Neuron (in vitro differentiated cells): Measurements from ENCODE around the gene PTPRN2.
"Not testable (repeated sequence)": the region's sequence is repeated elsewhere in the genome, so short reads cannot be mapped to it uniquely, and the experiment has no call there.

Experiments used
- H2AFZ ChIP-seq: one replicate; pipeline ENCODE4 v1.6.1; 2013; ENCODE audit warnings: low read depth, mild to moderate bottlenecking, inconsistent platforms, low read length, moderate library complexity
- H3K27me3 ChIP-seq: one replicate; pipeline ENCODE4 v1.6.1; 2013; ENCODE audit warnings: low read length; ENCODE audit not compliant: insufficient read depth
- H3K36me3 ChIP-seq: one replicate; pipeline ENCODE4 v1.6.1; 2013; ENCODE audit warnings: low read length; ENCODE audit not compliant: insufficient read depth
- H3K4me1 ChIP-seq: one replicate; pipeline ENCODE4 v1.6.1; 2013; ENCODE audit warnings: low read length; ENCODE audit not compliant: insufficient read depth
- H3K4me3 ChIP-seq: 2 replicates; pipeline ENCODE4 v1.5.1; 2013; ENCODE audit warnings: mild to moderate bottlenecking, low read length, moderate library complexity
- H3K9me3 ChIP-seq: one replicate; pipeline ENCODE4 v1.6.1; 2013; ENCODE audit warnings: low read length

The PTPRN2 gene

DNA sequence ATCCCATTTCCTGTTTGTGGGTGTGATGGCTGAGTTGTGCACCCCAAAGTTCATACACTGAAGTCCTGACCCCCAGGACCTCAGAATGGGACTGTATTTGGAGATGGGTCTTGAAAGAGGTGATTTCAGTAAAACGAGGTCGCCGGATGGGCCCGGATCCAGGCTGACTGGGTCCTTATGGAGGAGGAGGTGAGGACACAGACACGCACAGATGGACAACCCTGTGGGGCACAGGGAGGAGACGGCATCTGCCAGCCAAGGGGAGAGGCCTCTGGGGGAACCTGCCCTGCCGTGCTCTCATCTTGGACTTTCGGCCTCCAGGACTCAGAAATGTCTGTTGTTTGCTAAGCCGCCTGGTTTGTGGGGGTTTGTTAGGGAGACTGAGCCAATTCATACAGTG lies 61.1 kb downstream of the PTPRN2 start:
- peaks cover 8% of the 10 kb centered on the region for H3K9me3 ChIP-seq
- no peaks in the 10 kb centered on the region for H3K27me3 ChIP-seq

DNA sequence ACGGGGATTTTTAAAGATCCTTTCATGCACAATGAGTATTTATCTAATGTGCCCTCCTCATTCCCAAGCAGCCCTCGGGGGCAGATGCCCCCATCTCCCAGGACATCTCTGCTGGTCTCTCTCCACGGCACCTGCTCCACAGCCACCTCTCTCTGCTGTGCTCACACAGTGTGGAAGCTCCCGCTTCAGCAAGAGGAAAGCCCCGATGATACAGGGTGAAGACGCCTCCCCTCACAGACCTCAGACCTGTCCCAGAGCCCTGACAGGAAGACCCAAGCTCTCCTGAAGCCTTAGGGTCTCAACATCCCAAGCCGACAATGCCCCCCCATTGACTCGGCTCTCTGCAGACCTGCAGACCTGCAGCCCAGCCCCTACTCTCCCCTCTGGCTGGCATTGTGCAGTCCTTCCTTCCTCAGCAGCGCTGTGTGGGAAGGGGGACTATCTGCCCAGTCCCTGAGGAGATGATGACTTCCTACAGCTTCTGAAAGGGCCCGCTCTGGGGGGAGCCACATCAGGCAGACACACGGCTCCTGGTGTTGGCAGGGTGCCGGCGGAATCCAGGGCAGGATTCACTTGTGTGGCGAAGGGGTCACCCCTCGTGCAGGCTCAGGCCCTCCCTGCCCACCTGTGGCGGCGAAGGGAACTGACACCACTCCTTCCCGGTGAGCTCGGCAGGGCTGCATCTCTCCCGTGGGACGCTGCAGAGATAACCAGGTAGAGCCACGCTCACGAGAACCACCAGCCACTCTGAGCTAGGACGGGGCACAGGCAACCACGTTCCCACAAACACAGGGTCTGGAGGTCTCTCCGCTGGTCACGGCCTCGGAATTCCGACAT lies 61.8 kb downstream of the PTPRN2 start:
- H3K9me3 ChIP-seq = peaks cover 8% of the 10 kb centered on the region
- H2AFZ ChIP-seq = no peak overlapping the region
- no peaks in the 10 kb centered on the region for H3K4me1 ChIP-seq
- no peaks in the 10 kb centered on the region for H3K36me3 ChIP-seq
- H3K27me3 ChIP-seq = no peaks in the 10 kb centered on the region
- no peak overlapping the region for H3K4me3 ChIP-seq

More for the DNA sequence above, 61.1 kb downstream of the PTPRN2 start:
- no peak overlapping the region for H2AFZ ChIP-seq
- no peak overlapping the region for H3K4me3 ChIP-seq
- no peaks in the 10 kb centered on the region for H3K4me1 ChIP-seq
- no peaks in the 10 kb centered on the region for H3K36me3 ChIP-seq

DNA sequence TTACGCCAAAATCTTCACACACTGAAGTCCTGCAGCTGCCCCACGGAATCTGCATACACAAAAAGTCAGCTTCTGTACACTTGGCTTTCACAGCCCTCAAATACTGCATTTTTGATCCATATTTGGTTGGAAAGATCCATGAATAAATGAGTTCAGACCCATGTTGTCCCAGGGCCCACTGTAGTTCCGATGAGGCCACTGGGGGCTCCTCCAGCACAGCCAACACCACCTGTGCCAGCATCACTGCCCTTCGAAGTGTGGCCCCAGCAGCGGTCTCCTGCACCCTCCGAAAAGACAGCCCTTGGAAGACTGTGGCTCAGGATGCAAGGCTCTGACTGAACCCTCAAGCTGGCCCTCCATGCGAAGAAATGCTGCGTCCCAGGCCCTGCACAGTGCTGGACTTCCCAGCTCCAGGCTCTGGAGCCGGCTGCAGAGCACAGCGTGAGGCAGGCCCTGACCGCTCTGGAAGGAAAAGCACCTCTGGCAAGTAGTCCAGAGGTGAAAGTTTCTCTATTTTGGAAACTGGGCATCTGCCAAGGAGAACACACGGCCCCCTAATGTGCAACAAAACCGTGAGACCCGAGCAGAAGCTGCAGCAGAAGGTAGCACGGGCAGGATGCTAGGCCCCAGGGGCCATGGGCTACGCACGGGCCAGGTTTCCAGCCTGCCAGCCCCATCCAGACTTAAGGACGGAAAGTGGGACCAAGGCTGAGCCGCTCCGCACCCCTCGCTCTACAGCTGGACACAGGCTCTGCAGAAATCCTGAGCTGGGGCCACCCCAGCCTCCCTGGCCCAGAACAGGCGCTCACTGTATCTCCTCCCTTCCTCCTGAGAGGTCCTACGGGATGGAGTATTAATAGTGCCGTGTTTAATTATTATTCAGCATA lies 62.6 kb downstream of the PTPRN2 start:
- Histone ChIP-seq H3K27me3 (no peaks in the 10 kb centered on the region), H3K9me3 (peaks cover 8% of the 10 kb centered on the region), H3K36me3 (no peaks in the 10 kb centered on the region), H3K4me1 (no peaks in the 10 kb centered on the region), H3K4me3 (no peak overlapping the region), H2AFZ (no peak overlapping the region)

DNA sequence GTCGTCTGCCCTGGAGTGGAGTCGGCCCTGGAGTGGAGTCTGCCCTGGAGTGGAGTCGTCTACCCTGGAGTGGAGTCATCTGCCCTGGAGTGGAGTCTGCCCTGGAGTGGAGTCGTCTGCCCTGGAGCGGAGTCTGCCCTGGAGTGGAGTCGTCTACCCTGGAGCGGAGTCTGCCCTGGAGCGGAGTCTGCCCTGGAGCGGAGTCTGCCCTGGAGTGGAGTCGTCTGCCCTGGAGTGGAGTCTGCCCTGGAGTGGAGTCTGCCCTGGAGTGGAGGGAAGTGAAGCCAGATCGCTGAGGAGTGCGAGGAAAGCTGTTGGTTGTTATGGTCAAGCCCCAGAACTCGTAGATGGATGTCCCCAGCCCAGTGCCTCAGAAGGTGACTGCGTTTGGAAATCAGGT lies 63.3 kb downstream of the PTPRN2 start:
- H3K4me3 ChIP-seq, H3K36me3 ChIP-seq, H3K27me3 ChIP-seq, H3K4me1 ChIP-seq, H3K9me3 ChIP-seq, H2AFZ ChIP-seq: not testable (repeated sequence)

DNA sequence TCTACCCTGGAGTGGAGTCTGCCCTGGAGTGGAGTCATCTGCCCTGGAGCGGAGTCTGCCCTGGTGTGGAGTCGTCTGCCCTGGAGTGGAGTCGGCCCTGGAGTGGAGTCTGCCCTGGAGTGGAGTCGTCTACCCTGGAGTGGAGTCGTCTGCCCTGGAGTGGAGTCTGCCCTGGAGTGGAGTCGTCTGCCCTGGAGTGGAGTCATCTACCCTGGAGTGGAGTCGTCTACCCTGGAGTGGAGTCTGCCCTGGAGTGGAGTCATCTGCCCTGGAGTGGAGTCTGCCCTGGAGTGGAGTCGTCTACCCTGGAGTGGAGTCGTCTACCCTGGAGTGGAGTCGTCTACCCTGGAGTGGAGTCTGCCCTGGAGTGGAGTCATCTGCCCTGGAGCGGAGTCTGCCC lies 63.7 kb downstream of the PTPRN2 start:
- H3K4me3 ChIP-seq, H3K4me1 ChIP-seq, H3K9me3 ChIP-seq, H3K36me3 ChIP-seq, H2AFZ ChIP-seq, H3K27me3 ChIP-seq: not testable (repeated sequence)

DNA sequence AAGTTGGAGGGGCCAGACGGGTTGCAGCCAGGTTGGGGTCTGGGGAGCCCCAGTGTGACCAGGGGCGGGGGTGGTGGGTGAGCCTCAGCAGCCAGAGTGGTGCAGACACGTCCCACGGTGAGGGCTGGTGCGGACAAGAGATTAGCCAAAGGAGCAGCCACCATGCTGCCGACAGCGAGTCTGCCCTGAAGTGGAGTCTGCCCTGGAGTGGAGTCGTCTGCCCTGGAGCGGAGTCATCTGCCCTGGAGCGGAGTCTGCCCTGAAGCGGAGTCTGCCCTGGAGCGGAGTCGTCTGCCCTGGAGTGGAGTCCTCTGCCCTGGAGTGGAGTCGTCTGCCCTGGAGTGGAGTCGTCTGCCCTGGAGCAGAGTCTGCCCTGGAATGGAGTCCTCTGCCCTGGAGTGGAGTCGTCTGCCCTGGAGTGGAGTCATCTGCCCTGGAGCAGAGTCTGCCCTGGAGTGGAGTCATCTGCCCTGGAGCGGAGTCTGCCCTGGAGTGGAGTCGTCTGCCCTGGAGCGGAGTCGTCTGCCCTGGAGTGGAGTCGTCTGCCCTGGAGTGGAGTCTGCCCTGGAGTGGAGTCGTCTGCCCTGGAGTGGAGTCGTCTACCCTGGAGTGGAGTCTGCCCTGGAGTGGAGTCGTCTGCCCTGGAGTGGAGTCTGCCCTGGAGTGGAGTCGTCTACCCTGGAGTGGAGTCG lies 64.3 kb downstream of the PTPRN2 start:
- not testable (repeated sequence) for H3K36me3 ChIP-seq, H3K9me3 ChIP-seq, H3K27me3 ChIP-seq, H2AFZ ChIP-seq, H3K4me1 ChIP-seq, H3K4me3 ChIP-seq

DNA sequence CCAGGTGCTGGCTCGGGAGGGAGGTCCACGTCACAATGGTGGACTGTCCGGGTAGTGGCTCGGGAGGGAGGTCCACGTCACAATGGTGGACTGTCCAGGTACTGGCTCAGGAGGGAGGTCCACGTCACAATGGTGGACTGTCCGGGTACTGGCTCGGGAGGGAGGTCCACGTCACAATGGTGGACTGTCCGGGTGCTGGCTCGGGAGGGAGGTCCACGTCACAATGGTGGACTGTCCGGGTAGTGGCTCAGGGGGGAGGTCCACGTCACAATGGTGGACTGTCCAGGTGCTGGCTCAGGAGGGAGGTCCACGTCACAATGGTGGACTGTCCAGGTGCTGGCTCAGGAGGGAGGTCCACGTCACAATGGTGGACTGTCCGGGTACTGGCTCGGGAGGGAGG lies 65.8 kb downstream of the PTPRN2 start:
- not testable (repeated sequence) for H3K9me3 ChIP-seq, H3K36me3 ChIP-seq, H2AFZ ChIP-seq, H3K4me3 ChIP-seq, H3K4me1 ChIP-seq, H3K27me3 ChIP-seq

DNA sequence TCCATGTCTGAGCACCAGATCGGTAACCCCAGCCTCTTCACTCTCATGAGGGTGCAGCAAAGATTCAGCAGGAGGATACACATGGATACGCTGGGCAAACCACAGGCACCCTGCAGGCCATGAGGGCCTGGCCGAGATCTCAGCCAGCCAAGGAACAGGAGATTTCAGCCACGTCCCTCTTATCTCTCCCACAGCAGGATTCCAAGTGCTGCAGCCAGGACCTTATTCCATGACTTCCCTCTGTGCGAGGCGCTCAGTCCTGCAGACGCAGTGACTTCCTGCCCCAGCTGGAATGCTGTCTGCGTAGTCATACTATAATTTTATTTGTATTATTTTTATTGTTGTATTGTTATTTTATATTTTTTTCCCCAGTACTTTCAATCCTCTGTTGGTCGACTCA lies 66.8 kb downstream of the PTPRN2 start:
- Histone ChIP-seq H3K36me3 (no peaks in the 10 kb centered on the region), H3K27me3 (no peaks in the 10 kb centered on the region), H3K9me3 (peaks cover 8% of the 10 kb centered on the region), H3K4me3 (no peak overlapping the region), H2AFZ (no peak overlapping the region), H3K4me1 (no peaks in the 10 kb centered on the region)

DNA sequence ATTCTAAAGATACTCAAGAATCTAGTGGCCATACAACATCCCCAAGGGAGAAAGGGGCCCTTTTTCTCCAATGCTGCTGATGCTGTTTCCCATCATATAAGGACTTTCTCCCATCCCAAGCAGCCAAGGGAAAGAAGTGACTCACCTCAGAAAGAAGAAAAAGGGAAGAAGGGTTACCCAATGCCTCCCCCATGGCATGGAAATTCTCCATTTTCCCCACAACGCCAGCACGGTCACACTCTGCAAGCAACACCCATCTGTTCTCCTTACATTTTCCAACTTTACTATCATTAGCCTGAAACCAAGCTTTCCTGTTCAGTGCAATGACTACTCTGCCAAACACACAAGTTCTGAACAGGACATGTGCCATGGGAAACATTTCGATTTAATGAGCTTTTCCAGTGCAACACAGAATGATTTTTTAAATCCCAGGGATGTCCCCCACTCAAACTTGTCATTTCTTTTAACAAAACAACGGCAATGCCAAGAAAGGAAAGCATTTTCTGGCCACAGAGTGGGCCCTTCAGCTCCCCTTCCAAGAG lies 67.9 kb downstream of the PTPRN2 start:
- Histone ChIP-seq H3K27me3 (no peaks in the 10 kb centered on the region), H3K4me1 (no peaks in the 10 kb centered on the region), H3K36me3 (no peaks in the 10 kb centered on the region), H3K9me3 (peaks cover 8% of the 10 kb centered on the region), H3K4me3 (no peak overlapping the region), H2AFZ (no peak overlapping the region)

DNA sequence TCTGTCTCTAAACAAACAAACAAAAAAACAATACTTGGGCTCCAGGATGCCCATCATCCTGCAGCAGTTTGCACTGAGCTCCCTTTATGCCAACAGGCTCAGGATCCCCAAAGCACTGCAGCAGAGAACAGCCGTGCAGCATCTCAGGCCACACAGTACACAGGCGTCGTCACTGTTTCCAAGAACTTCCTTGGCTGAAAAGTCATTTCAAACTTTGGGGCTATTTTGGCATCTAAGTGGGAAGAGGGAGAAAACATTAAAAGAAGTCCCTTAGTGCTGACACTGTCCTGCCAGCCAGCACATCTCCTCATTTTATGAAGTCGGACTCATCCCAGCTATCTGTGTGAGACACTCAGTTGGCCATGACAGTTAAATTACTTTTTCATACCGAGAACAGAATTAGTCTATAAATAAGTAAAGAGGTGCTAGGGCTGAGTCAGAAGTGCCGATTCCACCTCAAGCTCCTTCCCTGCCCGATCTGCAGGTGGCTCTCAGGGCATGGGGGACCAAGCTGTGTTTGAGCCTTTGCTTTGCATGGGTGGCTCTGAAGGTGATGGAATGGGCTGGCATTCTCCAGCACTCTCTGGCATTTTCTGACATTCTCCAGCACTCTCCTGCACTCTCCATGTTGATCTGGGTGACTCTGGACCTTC lies 68.5 kb downstream of the PTPRN2 start:
- H3K9me3 ChIP-seq = peaks cover 6% of the 10 kb centered on the region
- H3K4me1 ChIP-seq = no peaks in the 10 kb centered on the region
- no peaks in the 10 kb centered on the region for H3K36me3 ChIP-seq

DNA sequence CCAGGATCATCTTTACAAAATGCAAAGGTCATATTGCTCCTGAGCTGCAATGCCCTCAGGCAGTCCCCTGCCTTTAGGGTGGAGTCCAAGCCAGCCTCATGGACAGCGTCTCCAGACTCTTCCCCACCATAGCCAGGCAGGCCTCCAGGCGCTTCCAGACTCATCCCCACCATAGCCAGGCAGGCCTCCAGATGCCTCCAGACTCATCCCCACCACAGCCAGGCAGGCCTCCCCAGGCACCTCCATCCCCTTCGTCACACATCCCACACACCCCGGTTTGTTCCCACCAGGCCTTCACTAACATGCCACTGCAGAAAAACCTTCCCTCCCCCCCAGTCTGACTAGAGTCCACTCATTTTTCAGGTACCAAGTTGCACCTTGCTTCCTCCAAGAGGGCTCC lies 70.1 kb downstream of the PTPRN2 start:
- H3K9me3 ChIP-seq = peaks cover 6% of the 10 kb centered on the region
- no peak overlapping the region for H2AFZ ChIP-seq
- H3K4me1 ChIP-seq = no peaks in the 10 kb centered on the region
- no peaks in the 10 kb centered on the region for H3K36me3 ChIP-seq
- H3K27me3 ChIP-seq = no peaks in the 10 kb centered on the region
- H3K4me3 ChIP-seq = no peak overlapping the region

More for the DNA sequence above, 68.5 kb downstream of the PTPRN2 start:
- no peak overlapping the region for H3K4me3 ChIP-seq
- no peaks in the 10 kb centered on the region for H3K27me3 ChIP-seq
- no peak overlapping the region for H2AFZ ChIP-seq

DNA sequence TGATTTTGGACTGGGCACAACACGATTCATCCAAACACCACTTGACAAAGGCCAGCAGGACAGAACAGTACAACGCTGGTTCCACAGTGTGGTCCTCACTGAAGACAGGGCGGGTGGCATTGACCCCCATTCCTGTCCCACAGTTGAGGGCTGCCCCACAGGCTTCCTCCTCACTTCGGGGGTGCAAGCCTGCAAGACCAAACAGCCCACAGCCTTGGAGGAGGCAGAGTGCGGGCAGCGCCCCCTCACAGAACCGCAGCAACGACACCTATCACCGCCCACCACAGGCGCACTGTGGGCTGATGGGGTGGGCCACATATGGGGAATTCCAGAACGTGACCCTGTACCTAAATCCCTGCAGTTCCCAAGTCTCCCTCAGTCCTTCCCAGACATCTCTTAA lies 70.6 kb downstream of the PTPRN2 start:
- peaks cover 6% of the 10 kb centered on the region for H3K9me3 ChIP-seq
- no peaks in the 10 kb centered on the region for H3K36me3 ChIP-seq
- no peaks in the 10 kb centered on the region for H3K27me3 ChIP-seq
- no peak overlapping the region for H3K4me3 ChIP-seq
- no peak overlapping the region for H2AFZ ChIP-seq
- no peaks in the 10 kb centered on the region for H3K4me1 ChIP-seq
